Activated CD4-positive, alpha-beta T cell treated with anti-CD3 and anti-CD28 coated beads, Interleukin-2, amount 50 U/mL, for 1 hour (primary cell): ENCODE results near the gene ISLR2.
"Not testable (repeated sequence)": the region's sequence is repeated elsewhere in the genome, so short reads cannot be mapped to it uniquely, and the experiment has no call there.

Source experiments
- DNase-seq: peaks from one replicate; pipeline ENCODE4 v3.0.0-alpha.2; 2020

ISLR2 gene

DNA sequence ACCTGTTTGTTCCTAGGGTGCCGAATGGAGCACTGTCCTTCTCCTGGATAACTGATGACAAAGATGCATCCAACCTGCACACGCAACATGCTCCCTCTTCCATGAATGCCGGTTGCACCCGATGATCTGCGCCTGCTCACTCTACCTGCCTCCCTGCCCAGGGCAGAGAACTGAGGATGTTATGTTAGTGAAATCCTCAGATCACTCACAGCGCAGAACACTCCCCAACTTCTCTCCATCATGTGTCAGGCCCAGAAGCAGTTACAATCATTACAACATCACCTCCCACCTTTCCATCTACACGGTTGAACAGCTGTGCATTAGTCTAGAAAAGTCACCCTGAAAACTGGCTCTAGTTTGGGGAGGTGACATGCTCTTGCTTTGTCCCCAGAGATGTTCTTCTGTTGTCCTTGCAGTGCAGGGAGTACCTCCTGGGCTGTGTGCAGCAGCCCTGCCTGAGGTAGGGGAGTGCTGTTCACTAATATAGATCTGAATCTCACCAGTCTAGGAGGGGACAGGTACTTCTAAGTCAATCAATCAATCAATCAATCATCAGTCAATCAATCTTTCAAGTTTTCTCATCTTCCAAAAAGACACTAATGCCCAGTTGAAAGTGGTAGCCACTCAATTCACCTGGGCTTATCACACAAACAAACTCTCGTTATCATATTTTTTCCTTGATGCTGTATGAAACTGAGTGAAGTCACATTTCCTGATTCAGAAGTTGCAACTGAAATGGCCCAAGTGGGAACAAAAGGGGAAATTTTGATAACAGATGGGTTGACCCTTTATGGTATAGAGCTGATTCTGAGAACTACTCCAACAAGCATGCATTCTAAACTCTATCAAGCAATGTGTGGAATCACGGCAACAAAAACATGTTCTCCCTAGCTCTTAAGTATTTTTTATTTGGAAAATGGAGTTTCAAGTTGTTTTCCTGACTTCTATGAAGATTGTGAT lies 27.8 kb downstream of the ISLR2 start:
- DNase-seq: no peak

DNA sequence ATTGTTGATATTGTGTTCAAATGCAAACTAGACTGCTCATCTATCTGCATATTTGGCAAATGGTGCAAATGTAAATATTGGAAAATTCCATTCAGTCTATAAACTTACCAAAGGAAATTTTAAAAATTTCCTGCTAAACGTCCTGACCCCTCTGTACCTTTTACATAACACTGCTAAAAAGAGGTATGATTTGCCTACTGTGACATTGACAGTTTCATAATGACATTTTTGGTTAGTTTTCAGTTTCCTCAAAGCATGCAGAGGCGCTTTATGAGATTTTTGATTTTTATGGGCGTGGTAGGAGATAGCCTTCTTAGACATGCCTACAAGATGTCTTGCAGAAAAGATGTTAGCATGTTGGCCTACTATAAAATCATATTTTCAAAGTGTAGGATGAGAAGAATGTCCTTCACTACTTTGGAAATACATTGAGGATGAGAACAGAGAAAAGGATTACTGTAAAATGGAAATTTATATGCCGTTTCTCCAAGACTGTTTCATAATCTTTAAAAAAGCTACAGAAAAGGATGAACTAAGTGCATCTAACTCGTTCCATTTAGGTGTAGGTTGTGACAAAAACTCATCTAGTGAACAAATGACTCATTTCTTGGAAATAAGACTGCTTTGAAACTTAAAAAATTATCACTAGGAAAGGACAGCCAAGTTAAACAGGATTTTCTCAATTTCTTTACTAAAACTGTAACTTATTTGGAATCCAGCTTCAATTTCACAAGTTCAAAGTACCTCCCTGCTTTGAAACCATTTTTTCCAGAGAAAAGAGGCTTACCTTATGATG lies 28.7 kb downstream of the ISLR2 start:
- no peak for DNase-seq

DNA sequence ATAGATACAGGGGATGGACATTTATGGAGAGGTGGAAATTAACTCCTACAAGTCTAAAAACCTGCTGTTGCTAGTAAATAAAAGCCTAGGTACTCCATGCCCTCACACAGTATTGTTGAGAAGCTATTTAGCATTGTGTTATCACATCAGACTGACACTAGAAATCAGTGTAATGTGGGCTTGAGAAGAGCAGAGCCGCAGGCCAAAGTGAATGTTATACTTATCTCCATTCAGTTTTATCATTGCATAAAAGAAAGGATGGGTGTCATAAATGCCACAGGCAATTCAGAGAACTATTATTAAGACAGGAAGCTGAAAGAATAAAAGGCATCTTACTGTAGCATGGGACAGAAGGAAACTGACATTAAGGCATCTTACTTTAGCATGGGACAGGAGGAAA lies 29.4 kb downstream of the ISLR2 start:
- DNase-seq: no peak

GRCh38 chr15:74160390-74160789 lies 30.0 kb downstream of the ISLR2 start:
- not testable (repeated sequence) for DNase-seq

- not testable (repeated sequence) for DNase-seq
Measured at GRCh38 chr15:74162195-74162536, 31.8 kb downstream of the ISLR2 start.

GRCh38 chr15:74165461-74165860 lies 35.1 kb downstream of the ISLR2 start:
- DNase-seq: no peak

GRCh38 chr15:74167891-74168331 lies 37.5 kb downstream of the ISLR2 start:
- no peak for DNase-seq

- DNase-seq: no peak
Measured at GRCh38 chr15:74168711-74169126, 38.3 kb downstream of the ISLR2 start.

- no peak for DNase-seq
Measured at GRCh38 chr15:74170071-74170844, 39.9 kb downstream of the ISLR2 start.

- DNase-seq: no peak
Measured at GRCh38 chr15:74170875-74171578, 40.6 kb downstream of the ISLR2 start.

DNA sequence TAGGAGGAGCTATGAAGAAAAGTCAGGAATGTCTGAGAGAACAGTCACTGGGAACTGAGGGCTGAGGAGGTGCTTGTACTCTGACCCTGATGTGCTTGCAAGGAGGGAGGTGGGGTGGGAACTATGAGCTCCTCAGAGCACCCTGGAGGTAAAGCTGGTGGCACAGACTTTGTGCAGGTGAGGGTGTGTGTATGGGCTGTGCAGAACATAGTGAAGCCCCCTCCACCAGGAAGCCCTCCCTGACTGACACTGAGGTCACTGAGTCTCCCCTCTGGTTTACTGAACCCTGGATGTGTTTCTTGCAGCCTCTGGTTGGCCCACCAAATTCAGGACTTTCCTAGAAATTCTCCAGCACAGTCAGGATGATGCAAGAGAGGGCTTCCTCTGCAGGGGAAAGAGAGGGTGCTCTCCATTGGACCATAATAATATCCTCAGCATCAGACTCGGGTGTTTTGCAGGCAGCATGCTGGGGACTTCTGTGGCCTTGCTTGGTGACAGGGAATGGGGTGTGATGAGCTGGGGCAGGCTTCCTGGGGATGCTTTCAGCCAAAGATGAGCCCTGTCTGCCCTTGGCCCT lies 41.7 kb downstream of the ISLR2 start:
- no peak for DNase-seq

DNA sequence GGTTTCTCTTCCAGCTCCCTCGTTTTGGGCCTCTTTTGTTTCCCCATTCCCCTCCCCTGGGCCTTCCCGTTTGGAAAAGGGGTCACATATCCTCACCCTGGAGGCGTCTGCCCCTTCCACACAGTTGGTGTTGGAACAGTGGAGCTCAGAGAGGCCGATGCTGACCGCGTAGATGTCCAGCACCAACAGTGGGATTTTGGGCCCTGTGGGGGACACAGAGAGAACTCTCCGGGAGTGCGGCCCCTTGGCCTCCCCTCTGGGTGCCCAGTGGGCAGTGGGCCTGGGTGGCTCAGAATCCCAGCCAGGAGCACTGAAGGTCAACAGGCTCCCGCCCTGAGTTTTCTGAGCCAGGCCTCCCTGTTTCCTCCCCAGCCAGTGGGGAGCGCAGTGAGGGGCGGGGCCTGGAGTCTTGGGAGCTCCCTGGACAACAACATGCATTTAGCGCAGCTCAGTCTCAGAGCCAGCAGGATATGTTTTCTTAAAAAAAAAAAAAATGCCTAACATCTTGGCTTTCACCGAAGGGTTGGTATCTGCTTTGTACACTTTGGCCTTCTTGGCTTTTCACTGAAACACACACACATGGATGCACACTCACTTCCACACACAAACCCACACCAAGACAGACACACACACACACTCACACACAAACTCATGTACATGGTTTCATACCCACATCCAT lies 42.5 kb downstream of the ISLR2 start:
- DNase-seq: no peak

DNA sequence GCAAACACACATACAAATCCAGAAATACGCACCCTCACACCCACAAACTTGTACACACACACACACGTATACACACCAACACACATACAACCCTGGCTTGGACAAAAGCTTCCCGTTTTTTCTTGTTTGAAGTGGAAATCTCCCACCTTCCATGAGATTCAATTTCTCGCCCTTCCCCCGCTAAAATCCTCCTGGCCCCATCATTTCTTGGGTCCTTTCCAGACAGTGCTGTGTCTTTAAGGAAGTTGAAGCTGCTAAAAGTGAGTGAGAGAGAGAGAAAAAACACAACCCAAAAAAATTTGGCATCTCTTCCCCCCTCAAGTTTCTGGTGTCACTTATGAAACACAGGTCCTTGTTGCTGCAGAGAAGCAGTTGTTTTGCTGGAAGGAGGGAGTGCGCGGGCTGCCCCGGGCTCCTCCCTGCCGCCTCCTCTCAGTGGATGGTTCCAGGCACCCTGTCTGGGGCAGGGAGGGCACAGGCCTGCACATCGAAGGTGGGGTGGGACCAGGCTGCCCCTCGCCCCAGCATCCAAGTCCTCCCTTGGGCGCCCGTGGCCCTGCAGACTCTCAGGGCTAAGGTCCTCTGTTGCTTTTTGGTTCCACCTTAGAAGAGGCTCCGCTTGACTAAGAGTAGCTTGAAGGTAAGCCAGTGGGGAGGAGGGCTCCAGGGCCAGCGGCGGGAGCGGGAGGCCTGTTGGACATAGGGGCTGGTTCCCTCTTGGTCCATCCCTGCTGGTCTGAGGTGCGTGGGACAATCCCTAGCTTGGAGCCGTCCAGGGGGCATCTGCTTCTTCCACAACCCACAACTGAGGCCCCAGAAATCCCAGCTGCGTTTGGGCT lies 43.2 kb downstream of the ISLR2 start, which contains the start of gene ISLR:
ISLR (plus strand) TSS at position 331 of the 839 bp plus-strand sequence. CDS start 1,149 bp downstream, outside the sequence.
- DNase-seq: no peak

GRCh38 chr15:74174219-74174957 lies 44.0 kb downstream of the ISLR2 start:
- DNase-seq: no peak

- no peak for DNase-seq
Measured at GRCh38 chr15:74174958-74175253, 44.5 kb downstream of the ISLR2 start.

DNA sequence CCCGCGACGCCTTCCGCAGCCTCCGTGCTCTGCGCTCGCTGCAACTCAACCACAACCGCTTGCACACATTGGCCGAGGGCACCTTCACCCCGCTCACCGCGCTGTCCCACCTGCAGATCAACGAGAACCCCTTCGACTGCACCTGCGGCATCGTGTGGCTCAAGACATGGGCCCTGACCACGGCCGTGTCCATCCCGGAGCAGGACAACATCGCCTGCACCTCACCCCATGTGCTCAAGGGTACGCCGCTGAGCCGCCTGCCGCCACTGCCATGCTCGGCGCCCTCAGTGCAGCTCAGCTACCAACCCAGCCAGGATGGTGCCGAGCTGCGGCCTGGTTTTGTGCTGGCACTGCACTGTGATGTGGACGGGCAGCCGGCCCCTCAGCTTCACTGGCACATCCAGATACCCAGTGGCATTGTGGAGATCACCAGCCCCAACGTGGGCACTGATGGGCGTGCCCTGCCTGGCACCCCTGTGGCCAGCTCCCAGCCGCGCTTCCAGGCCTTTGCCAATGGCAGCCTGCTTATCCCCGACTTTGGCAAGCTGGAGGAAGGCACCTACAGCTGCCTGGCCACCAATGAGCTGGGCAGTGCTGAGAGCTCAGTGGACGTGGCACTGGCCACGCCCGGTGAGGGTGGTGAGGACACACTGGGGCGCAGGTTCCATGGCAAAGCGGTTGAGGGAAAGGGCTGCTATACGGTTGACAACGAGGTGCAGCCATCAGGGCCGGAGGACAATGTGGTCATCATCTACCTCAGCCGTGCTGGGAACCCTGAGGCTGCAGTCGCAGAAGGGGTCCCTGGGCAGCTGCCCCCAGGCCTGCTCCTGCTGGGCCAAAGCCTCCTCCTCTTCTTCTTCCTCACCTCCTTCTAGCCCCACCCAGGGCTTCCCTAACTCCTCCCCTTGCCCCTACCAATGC lies 45.1 kb downstream of the ISLR2 start:
- DNase-seq: no peak

DNA sequence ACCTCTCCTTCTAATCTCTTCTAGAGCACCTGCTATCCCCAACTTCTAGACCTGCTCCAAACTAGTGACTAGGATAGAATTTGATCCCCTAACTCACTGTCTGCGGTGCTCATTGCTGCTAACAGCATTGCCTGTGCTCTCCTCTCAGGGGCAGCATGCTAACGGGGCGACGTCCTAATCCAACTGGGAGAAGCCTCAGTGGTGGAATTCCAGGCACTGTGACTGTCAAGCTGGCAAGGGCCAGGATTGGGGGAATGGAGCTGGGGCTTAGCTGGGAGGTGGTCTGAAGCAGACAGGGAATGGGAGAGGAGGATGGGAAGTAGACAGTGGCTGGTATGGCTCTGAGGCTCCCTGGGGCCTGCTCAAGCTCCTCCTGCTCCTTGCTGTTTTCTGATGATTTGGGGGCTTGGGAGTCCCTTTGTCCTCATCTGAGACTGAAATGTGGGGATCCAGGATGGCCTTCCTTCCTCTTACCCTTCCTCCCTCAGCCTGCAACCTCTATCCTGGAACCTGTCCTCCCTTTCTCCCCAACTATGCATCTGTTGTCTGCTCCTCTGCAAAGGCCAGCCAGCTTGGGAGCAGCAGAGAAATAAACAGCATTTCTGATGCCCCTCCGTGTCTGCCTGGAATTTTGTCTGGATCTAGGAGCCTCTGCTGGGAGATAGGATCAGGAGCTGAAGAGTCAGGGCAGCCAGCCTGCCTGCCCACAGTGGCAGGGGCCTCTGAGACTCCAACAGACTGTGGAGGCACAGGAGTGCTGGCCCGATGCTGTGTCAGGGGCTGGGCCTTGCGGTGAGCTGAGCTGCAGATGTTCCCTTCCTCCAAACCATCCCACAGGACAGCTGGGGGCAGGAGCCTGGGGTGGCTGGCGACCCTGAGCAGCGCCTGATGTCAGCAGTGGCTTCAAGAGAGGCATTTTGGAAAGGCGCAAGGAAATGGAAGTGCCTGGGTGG lies 46.2 kb downstream of the ISLR2 start:
- DNase-seq: no peak
